Heart left ventricle (tissue), 16 donors: ENCODE results near the gene COX18. TPM values are rescaled to one million over a fixed set of nuclear protein-coding genes. Genes with fewer than 3 reads are reported as not detected.

Experiments
- ATAC-seq, 4 donors: fragments of 200-7000 bp; cut with Tn5 transposase; one replicate each; pipeline ENCODE4 v1.9.1; 2020 to 2022; ENCODE audit warnings: moderate library complexity in 4 of 4, mild to moderate bottlenecking in 3 of 4, moderate number of reproducible peaks in 1 of 4
- DNase-seq, 5 donors: peaks; one replicate each; pipeline ENCODE4 v3.0.0-alpha.2; 2020
- H3K27ac ChIP-seq, 12 donors: fragments of 200-600 bp; sonication (generic) in 4 of 12; one replicate each; pipeline versions ENCODE4 v1.5.0 to v1.8.0; 2016 to 2022; ENCODE audit warnings: mild to moderate bottlenecking in 2 of 12
- H3K27me3 ChIP-seq, 9 donors: fragments of 200-600 bp; sonication (generic) in 2 of 9; one replicate each; pipeline versions ENCODE4 v1.5.1 to v1.8.0; 2016 to 2022; ENCODE audit warnings: mild to moderate bottlenecking in 3 of 9
- H3K36me3 ChIP-seq, 9 donors: fragments of 200-600 bp; sonication (generic) in 2 of 9; one replicate each; pipeline versions ENCODE4 v1.5.0 to v1.8.0; 2018 to 2022; ENCODE audit warnings: mild to moderate bottlenecking in 2 of 9
- H3K4me1 ChIP-seq, 12 donors: fragments of 200-600 bp; sonication (generic) in 4 of 12; one replicate each; pipeline versions ENCODE4 v1.5.0 to v1.8.0; 2016 to 2022; ENCODE audit warnings: mild to moderate bottlenecking in 3 of 12
- H3K4me3 ChIP-seq, 12 donors: fragments of 200-600 bp; sonication (generic) in 4 of 12; one replicate each; pipeline versions ENCODE4 v1.5.0 to v1.8.0; 2017 to 2022; ENCODE audit warnings: mild to moderate bottlenecking in 9 of 12, moderate library complexity in 4 of 12
- H3K9me3 ChIP-seq, 12 donors: fragments of 200-600 bp; sonication (generic) in 4 of 12; one replicate each; pipeline versions ENCODE4 v1.5.0 to v1.8.0; 2016 to 2022; ENCODE audit warnings: mild to moderate bottlenecking in 1 of 12
- CTCF ChIP-seq, 12 donors: fragments of 200-600 bp; sonication (generic) in 4 of 12; IDR thresholded peaks; one replicate each; pipeline versions ENCODE4 v1.5.0 to v1.8.0; 2018 to 2022; ENCODE audit warnings: antibody characterized with exemption in 12 of 12, mild to moderate bottlenecking in 5 of 12
- POLR2A ChIP-seq, 2 donors: fragments of 450-650 bp; IDR thresholded peaks; one replicate each; pipeline ENCODE4 v1.6.1; 2017; ENCODE audit warnings: antibody characterized with exemption in 2 of 2, mild to moderate bottlenecking in 2 of 2, moderate library complexity in 2 of 2
- WGBS, 4 donors: extraction: QIAGEN DNeasy Blood & Tissue Kit in 2 of 4; methylation state at CpG; one replicate each; pipeline versions ENCODE4 v1.1.5 to v1.1.7; 2013 to 2018; 5-methylcytosine and 5-hydroxymethylcytosine counted together
- intact Hi-C, 10 donors: fragments of 100-400 bp; cut with DNase I; formaldehyde crosslinking; loops; one replicate each; pipeline versions ENCODE4 v1.11.1 to v1.14.2; 2022
- polyA plus RNA-seq, 2 donors: library from polyadenylated mRNA; stranded (reverse); fragments of 200-250 nt; gene quantifications; one replicate each; pipeline ENCODE4 v1.2.3, GENCODE V29; 2013
- total RNA-seq, 9 donors: library from RNA; depleted of rRNA in 2 of 9; stranded (reverse); fragments of >200 nt in 2 of 9; fragmentation: NEBNext Ultra II Directional in 3 of 9; extraction: Animal tissue kit (Norgen Biotek cat#: 25700) in 3 of 9; gene quantifications; one replicate each; pipeline versions ENCODE4 v1.1.0 to v1.2.4, GENCODE V29; 2016 to 2023
- donor health status: ischemic (EF 13 %, LVEDD 7.1; RV severe dilation, severe dysfunction).
- donor health status: healthy with polysubstance abuse.
- donor health status: DM: no; HTN: yes; CAD: no.
- donor health status: DM: no; HTN: no; CAD: no.
- donor health status: ischemic (EF 25% LVEDD 6.9; RV normal size, moderate dysfunction).
- donor health status: ischemic (EF 25% LVEDD 5.7; RV mildly dilated, moderate dysfunction).
- donor health status: healthy.
- donor health status: DM: yes; HTN: yes; CAD: no.
- donor health status: ischemic (EF 35%, LVEDD 5.7; RV mildly dilated, moderate dysfunction).
- donor health status: nonischemic (EF 11% LVEDD 7.7; RV severe dilation, severe dysfunction).
- donor health status: DM: yes; HTN: yes; CAD: no.
- donor health status: PGD.
- donor health status: ischemic (EF 29% LVEDD 5.4; RV normal size, mild dysfunction).
- donor health status: nonischemic (EF 23%, LVEDD 6.1; RV moderate dilation, normal function).

Gene COX18
- total and polyA plus RNA-seq, 11 donors = 11.0 to 32.2 (median 16.2) TPM

- Histone ChIP-seq H3K9me3 (no peaks in the 10 kb centered on the region), H3K4me1 (peaks cover 0 to 24% (median 15%) of the 10 kb centered on the region in 12 donors), H3K27ac (peak overlapping the region; percentile 88 to 99 (median 97)), H3K36me3 (peaks cover 0 to 41% (median 16%) of the 10 kb centered on the region in 9 donors), H3K27me3 (no peaks in the 10 kb centered on the region), H3K4me3 (peak overlapping the region; percentile 69 to 96 (median 82))
- WGBS, 4 donors = 39 to 48% (median 44%) methylated on average over 4 of the region's 4 CpGs
- intact Hi-C loops = loop anchor here in 7 of 10 donors (2.0 to 5.0 kb wide), 4 partner anchors 189 to 194 kb away; partner anchors contain the start of gene ANKRD17 (in 4 of the 7)
- ATAC-seq (no peak), DNase-seq (no peak)
- TF ChIP-seq CTCF (IDR thresholded peaks at IDR 0.05) (no peak), POLR2A (IDR thresholded peaks at IDR 0.05) (no peak)
These were observed 1.5 kb downstream of the COX18 start for GRCh38 chr4:73067971-73068394.

- Histone ChIP-seq H3K9me3 (no peaks in the 10 kb centered on the region), H3K4me3 (no peak overlapping the region), H3K27me3 (no peaks in the 10 kb centered on the region), H3K27ac (no peak overlapping the region), H3K36me3 (peaks cover 0 to 44% (median 25%) of the 10 kb centered on the region in 9 donors), H3K4me1 (peaks cover 0 to 24% (median 15%) of the 10 kb centered on the region in 12 donors)
- ATAC-seq (no peak), DNase-seq (no peak)
- WGBS, 4 donors = 95 to 99% (median 98%) methylated on average over 2 of the region's 2 CpGs
- TF ChIP-seq CTCF (IDR thresholded peaks at IDR 0.05) (no peak), POLR2A (IDR thresholded peaks at IDR 0.05) (no peak)
- intact Hi-C loops = loop anchor here in 3 of 10 donors (5.0 kb wide), 2 partner anchors 190 to 195 kb away; partner anchors contain the start of gene ANKRD17 (in 1 of the 3)
These were observed 2.6 kb downstream of the COX18 start for GRCh38 chr4:73066928-73067327.

- Histone ChIP-seq H3K4me1 (peaks cover 0 to 24% (median 15%) of the 10 kb centered on the region in 12 donors), H3K4me3 (no peak overlapping the region), H3K27me3 (no peaks in the 10 kb centered on the region), H3K9me3 (no peaks in the 10 kb centered on the region), H3K36me3 (peaks cover 0 to 49% (median 30%) of the 10 kb centered on the region in 9 donors), H3K27ac (no peak overlapping the region)
- intact Hi-C loops = loop anchor here in 3 of 10 donors (5.0 kb wide), 2 partner anchors 191 to 196 kb away; partner anchors contain the start of gene ANKRD17 (in 1 of the 3)
- DNase-seq = no peak
- WGBS, 4 donors = 59 to 73% (median 65%) methylated on average over 3 of the region's 3 CpGs
- no peak for ATAC-seq
- TF ChIP-seq POLR2A (IDR thresholded peaks at IDR 0.05) (no peak), CTCF (IDR thresholded peaks at IDR 0.05) (no peak)
These were observed 3.1 kb downstream of the COX18 start for GRCh38 chr4:73066445-73066844.

- H3K4me1 ChIP-seq = peaks cover 0 to 24% (median 12%) of the 10 kb centered on the region in 12 donors
- DNase-seq (no peak), ATAC-seq (no peak)
- H3K27me3 ChIP-seq = no peaks in the 10 kb centered on the region
- WGBS, 4 donors = 71 to 81% (median 76%) methylated on average over 4 of the region's 4 CpGs
- peaks cover 0 to 68% (median 49%) of the 10 kb centered on the region in 9 donors for H3K36me3 ChIP-seq
- H3K9me3 ChIP-seq = no peaks in the 10 kb centered on the region
- TF ChIP-seq CTCF (IDR thresholded peaks at IDR 0.05) = no peak
- no peak for TF ChIP-seq POLR2A (IDR thresholded peaks at IDR 0.05)
- intact Hi-C loops = no loop called here
- H3K27ac ChIP-seq = no peak overlapping the region
- no peak overlapping the region for H3K4me3 ChIP-seq
These were observed 5.0 kb downstream of the COX18 start for GRCh38 chr4:73064536-73064935.
